H1 (cell line): ENCODE data around the gene FBN3. TPM values are rescaled to one million over a fixed set of nuclear protein-coding genes. Genes with fewer than 3 reads are reported as not detected.

Experiments used
- CTCF ChIA-PET: fragments of 300-600 bp; sonication (Branson Sonifier 250); formaldehyde crosslinking; loops from one replicate; lab custom pipeline; 2021; ENCODE audit not compliant: partially characterized antibody; lab: Charles Lee
- POLR2A ChIA-PET: fragments of 300-600 bp; sonication (Branson Sonifier 250); formaldehyde crosslinking; loops from one replicate; lab custom pipeline; 2021; ENCODE audit warnings: inconsistent platforms; ENCODE audit not compliant: partially characterized antibody; lab: Charles Lee
- DNase-seq, 2 experiments: peaks; one replicate each; pipeline versions ENCODE4 v3.0.0 to v3.0.0-alpha.2; 2010 to 2022; ENCODE audit warnings: low spot score in 2 of 2, low read depth in 1 of 2, mixed read lengths in 1 of 2
- FAIRE-seq: peaks from 2 replicates; lab custom pipeline; 2011; peaks lifted over from hg19 to GRCh38; lab: Jason Lieb, UNC
- H2AFZ ChIP-seq: 2 replicates; pipeline ENCODE4 v1.8.1; 2012; ENCODE audit warnings: low read length, inconsistent platforms
- H2AK5ac ChIP-seq: 2 replicates; pipeline ENCODE4 v1.6.1; 2013; ENCODE audit warnings: low read depth, low read length
- H2BK120ac ChIP-seq: replicated peaks from 2 replicates; pipeline ENCODE3; 2013; ENCODE audit warnings: low read depth, low read length, inconsistent platforms
- H2BK12ac ChIP-seq: 2 replicates; pipeline ENCODE4 v1.6.1; 2013; ENCODE audit warnings: low read depth, low read length
- H2BK15ac ChIP-seq: 2 replicates; pipeline ENCODE4 v1.6.1; 2013; ENCODE audit warnings: low read length
- H2BK20ac ChIP-seq: 2 replicates; pipeline ENCODE4 v1.6.1; 2013; ENCODE audit warnings: low read length
- H2BK5ac ChIP-seq: 2 replicates; pipeline ENCODE4 v1.6.1; 2013; ENCODE audit warnings: low read depth, low read length
- H3K14ac ChIP-seq: 2 replicates; pipeline ENCODE4 v1.6.1; 2013; ENCODE audit warnings: inconsistent platforms; ENCODE audit not compliant: insufficient read length
- H3K18ac ChIP-seq: 2 replicates; pipeline ENCODE4 v1.6.1; 2013; ENCODE audit warnings: low read length; ENCODE audit errors: extremely low read depth
- H3K23ac ChIP-seq: 2 replicates; pipeline ENCODE4 v1.6.1; 2013; ENCODE audit warnings: inconsistent platforms; ENCODE audit not compliant: insufficient read length
- H3K23me2 ChIP-seq: 2 replicates; pipeline ENCODE4 v1.6.1; 2013; ENCODE audit warnings: low read depth, low read length
- H3K27ac ChIP-seq: 2 replicates; pipeline ENCODE4 v1.6.1; 2011; ENCODE audit warnings: low read depth, low read length, inconsistent platforms
- H3K27me3 ChIP-seq, 4 experiments: replicated peaks in 1 of 4; 1 replicate in 1 of 4; 2 replicates in 3 of 4; pipeline versions ENCODE4 v1.6.1 to v1.8.1; 2011 to 2013; ENCODE audit warnings: low read length in 3 of 4, mild to moderate bottlenecking in 3 of 4, inconsistent platforms in 2 of 4, mixed read lengths in 2 of 4, moderate library complexity in 1 of 4; ENCODE audit not compliant: control insufficient read depth in 3 of 4, insufficient read depth in 3 of 4; ENCODE audit errors: extremely low read depth in 1 of 4
- H3K36me3 ChIP-seq, 4 experiments: 2 replicates each; pipeline versions ENCODE4 v1.6.1 to v1.8.1; 2011 to 2013; ENCODE audit warnings: mild to moderate bottlenecking in 4 of 4, low read length in 3 of 4, moderate library complexity in 2 of 4, control low read depth in 1 of 4, inconsistent platforms in 1 of 4; ENCODE audit not compliant: insufficient read depth in 4 of 4, control insufficient read depth in 2 of 4
- H3K4ac ChIP-seq: replicated peaks from 2 replicates; pipeline ENCODE3; 2013; ENCODE audit warnings: low read length, low read depth, mixed read lengths, inconsistent platforms; ENCODE audit not compliant: insufficient read length
- H3K4me1 ChIP-seq, 4 experiments: replicated peaks in 1 of 4; 1 replicate in 1 of 4; 2 replicates in 3 of 4; pipeline versions ENCODE4 v1.6.1 to v1.8.1; 2011 to 2013; ENCODE audit warnings: low read length in 3 of 4, inconsistent platforms in 2 of 4, mixed read lengths in 1 of 4; ENCODE audit not compliant: insufficient read depth in 4 of 4, control insufficient read depth in 3 of 4
- H3K4me2 ChIP-seq, 2 experiments: 2 replicates each; pipeline versions ENCODE4 v1.6.1 to v1.8.1; 2011 to 2013; ENCODE audit warnings: low read depth in 2 of 2, low read length in 2 of 2, control low read depth in 1 of 2, inconsistent platforms in 1 of 2, mild to moderate bottlenecking in 1 of 2; ENCODE audit not compliant: insufficient read depth in 1 of 2
- H3K4me3 ChIP-seq, 4 experiments: fragments of 200-600, 300-600 bp in 1 of 4; sonication (generic), shearing (Covaris generic), sonication (Bioruptor Twin) in 1 of 4; 2 replicates each; pipeline versions ENCODE4 v1.5.1 to v1.8.1; 2011 to 2016; ENCODE audit warnings: low read length in 4 of 4, low read depth in 3 of 4, control low read depth in 2 of 4, inconsistent platforms in 2 of 4, mild to moderate bottlenecking in 2 of 4, mixed read lengths in 1 of 4, moderate library complexity in 1 of 4; ENCODE audit not compliant: insufficient read depth in 2 of 4; ENCODE audit errors: extremely low read depth in 1 of 4
- H3K56ac ChIP-seq: replicated peaks from 2 replicates; pipeline ENCODE3; 2013; ENCODE audit warnings: low read depth, mild to moderate bottlenecking, mixed read lengths, low read length, inconsistent platforms; ENCODE audit not compliant: insufficient read length
- H3K79me1 ChIP-seq: 2 replicates; pipeline ENCODE4 v1.6.1; 2013; ENCODE audit warnings: low read depth, low read length, control low read depth
- H3K79me2 ChIP-seq, 2 experiments: 2 replicates each; pipeline versions ENCODE4 v1.6.1 to v1.8.1; 2012 to 2013; ENCODE audit warnings: low read length in 2 of 2, mild to moderate bottlenecking in 2 of 2, inconsistent platforms in 1 of 2; ENCODE audit not compliant: insufficient read depth in 2 of 2, control insufficient read depth in 1 of 2
- H3K9ac ChIP-seq, 4 experiments: replicated peaks in 1 of 4; 1 replicate in 1 of 4; 2 replicates in 3 of 4; pipeline versions ENCODE4 v1.6.1 to v1.8.1; 2011 to 2013; ENCODE audit warnings: low read depth in 3 of 4, low read length in 3 of 4, control low read depth in 2 of 4, mild to moderate bottlenecking in 2 of 4, moderate library complexity in 2 of 4, inconsistent platforms in 1 of 4; ENCODE audit errors: extremely low read depth in 1 of 4
- H3K9me3 ChIP-seq, 2 experiments: 2 replicates each; pipeline versions ENCODE4 v1.6.1 to v1.8.1; 2012 to 2013; ENCODE audit warnings: mild to moderate bottlenecking in 2 of 2, moderate library complexity in 2 of 2, control low read depth in 1 of 2, inconsistent platforms in 1 of 2, low read depth in 1 of 2, low read length in 1 of 2, mixed read lengths in 1 of 2; ENCODE audit not compliant: insufficient read depth in 2 of 2
- H4K20me1 ChIP-seq, 2 experiments: replicated peaks in 1 of 2; 2 replicates each; pipeline versions ENCODE3 to v1.8.1; 2011 to 2013; ENCODE audit warnings: inconsistent platforms in 2 of 2, low read length in 2 of 2, mild to moderate bottlenecking in 1 of 2; ENCODE audit not compliant: insufficient read depth in 2 of 2, control insufficient read depth in 1 of 2
- H4K5ac ChIP-seq: 2 replicates; pipeline ENCODE4 v1.6.1; 2013; ENCODE audit warnings: low read length, low read depth, mixed read lengths, inconsistent platforms; ENCODE audit not compliant: insufficient read length
- H4K8ac ChIP-seq: 2 replicates; pipeline ENCODE4 v1.8.0; 2013; ENCODE audit warnings: mild to moderate bottlenecking, moderate library complexity, low read length, inconsistent platforms; ENCODE audit not compliant: insufficient read depth; ENCODE audit errors: extremely low read depth
- H4K91ac ChIP-seq: replicated peaks from 2 replicates; pipeline ENCODE3; 2013; ENCODE audit warnings: low read length, mixed read lengths, inconsistent platforms; ENCODE audit not compliant: insufficient read length
- BCL11A ChIP-seq, 2 experiments: IDR thresholded peaks; one replicate each; pipeline ENCODE4 v1.6.1; 2011; ENCODE audit warnings: low read depth in 2 of 2, low read length in 2 of 2, mild to moderate bottlenecking in 2 of 2
- BRCA1 ChIP-seq: IDR thresholded peaks from 2 replicates; pipeline ENCODE4 v1.6.1; 2012; ENCODE audit warnings: low read depth, low read length, improper control_type of control experiment
- CBX8 ChIP-seq: fragments of 300-800, 300-1000 bp; sonication (generic); IDR thresholded peaks from 2 replicates; pipeline ENCODE4 v1.7.1; 2016; ENCODE audit warnings: low read depth, low read length, borderline replicate concordance
- CHD1 ChIP-seq: IDR thresholded peaks from 2 replicates; pipeline ENCODE4 v1.6.1; 2012; ENCODE audit warnings: low read depth, low read length, improper control_type of control experiment
- JUND ChIP-seq: IDR thresholded peaks from 2 replicates; pipeline ENCODE4 v1.6.1; 2011; ENCODE audit warnings: mild to moderate bottlenecking, improper control_type of control experiment, low read length
- NANOG ChIP-seq: IDR thresholded peaks from 2 replicates; pipeline ENCODE4 v1.6.1; 2011; ENCODE audit warnings: low read length, low read depth, mild to moderate bottlenecking, inconsistent platforms; ENCODE audit not compliant: insufficient read depth, poor library complexity, severe bottlenecking
- POU5F1 ChIP-seq: IDR thresholded peaks from 2 replicates; pipeline ENCODE4 v1.6.1; 2011; ENCODE audit warnings: low read depth, mild to moderate bottlenecking, low read length, moderate library complexity
- RFX5 ChIP-seq: IDR thresholded peaks from 2 replicates; pipeline ENCODE4 v1.6.1; 2011; ENCODE audit warnings: low read depth, low read length, improper control_type of control experiment, borderline replicate concordance
- SAP30 ChIP-seq: fragments of 300-600 bp; sonication (generic); IDR thresholded peaks from 2 replicates; pipeline ENCODE4 v1.7.1; 2012; ENCODE audit warnings: low read length, moderate library complexity, mild to moderate bottlenecking, inconsistent platforms; ENCODE audit not compliant: insufficient read depth, insufficient replicate concordance
- SIN3A ChIP-seq, 2 experiments: IDR thresholded peaks in 1 of 2; conservative IDR thresholded peaks in 1 of 2; 2 replicates each; pipeline ENCODE4 v1.6.1; 2011 to 2012; ENCODE audit warnings: low read length in 2 of 2, improper control_type of control experiment in 1 of 2, low read depth in 1 of 2, mild to moderate bottlenecking in 1 of 2
- SUZ12 ChIP-seq: fragments of 200-600 bp; sonication (generic); IDR thresholded peaks from 2 replicates; pipeline ENCODE4 v1.6.1; 2012; ENCODE audit warnings: mild to moderate bottlenecking, inconsistent platforms, low read length, moderate library complexity, mixed read lengths
- TBP ChIP-seq: IDR thresholded peaks from 2 replicates; pipeline ENCODE4 v1.6.1; 2011; ENCODE audit warnings: low read depth, low read length, improper control_type of control experiment
- WGBS, 2 experiments: shearing (Covaris generic) in 1 of 2; methylation state at CpG; one replicate each; pipeline versions ENCODE4 v1.1.6 to v1.1.7; 2013 to 2015; ENCODE audit warnings: low lambda C conversion rate in 2 of 2, mixed read lengths in 2 of 2, inconsistent platforms in 1 of 2, low coverage in 1 of 2, missing lambda C conversion rate in 1 of 2; ENCODE audit not compliant: insufficient replicate concordance in 2 of 2, insufficient coverage in 1 of 2, insufficient read length in 1 of 2; ENCODE audit errors: extremely low coverage in 1 of 2, missing lambda C conversion rate in 1 of 2; 5-methylcytosine and 5-hydroxymethylcytosine counted together
- polyA plus RNA-seq, 7 experiments: library from polyadenylated mRNA; depleted of rRNA in 3 of 7; stranded (reverse) in 5 of 7; unstranded in 2 of 7; fragments of >200 nt in 5 of 7; fragments of 200-250 nt in 2 of 7; gene quantifications; 1 replicate in 5 of 7; 2 replicates in 1 of 7; 4 replicates in 1 of 7; pipeline versions ENCODE4 v1.2.1 to v1.2.3, GENCODE V29; 2011 to 2013; ENCODE audit warnings: missing spikeins in 2 of 7, mixed read lengths in 2 of 7
- total RNA-seq: library from RNA; stranded (reverse); fragmentation: NEBNext Ultra II Directional; extraction: Animal tissue kit (Norgen Biotek cat#: 25700); gene quantifications from 2 replicates; pipeline ENCODE4 v1.2.1, GENCODE V29; 2021
- TF ChIP-seq, protein P1 (sequence below): IDR thresholded peaks from 2 replicates; pipeline ENCODE4 v1.6.1; 2011; ENCODE audit warnings: low read depth, mild to moderate bottlenecking, low read length; ENCODE audit not compliant: insufficient read depth

FBN3 gene
- total and polyA plus RNA-seq, 2 of the 8 experiments (the other 6 are each of a cell fraction or from before 2014, with no cell fraction given): 37.1 to 38.7 TPM

DNA sequence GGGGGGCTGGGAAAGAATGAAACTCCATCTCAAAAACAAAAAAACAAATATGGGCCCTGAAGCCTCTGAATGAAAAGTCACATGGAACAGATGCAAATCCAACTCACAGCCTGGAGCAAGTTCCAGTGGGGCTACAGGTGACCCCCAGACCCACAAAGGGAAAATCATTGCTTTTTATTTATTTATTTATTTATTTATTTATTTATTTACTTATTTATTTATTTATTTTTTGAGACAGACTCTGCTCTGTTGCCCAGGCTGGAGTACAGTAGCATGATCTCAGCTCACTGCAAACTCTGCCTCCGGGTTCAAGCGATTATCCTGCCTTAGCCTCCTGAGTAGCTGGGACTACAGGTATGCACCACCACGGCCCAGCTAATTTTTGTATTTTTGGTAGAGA is 110.2 kb downstream of the FBN3 start:
- no peaks in the 10 kb centered on the region for H3K79me1 ChIP-seq
- H3K27ac ChIP-seq: no peak overlapping the region
- no peak overlapping the region for H3K18ac ChIP-seq
- H3K36me3 ChIP-seq: no peaks in the 10 kb centered on the region
- no peaks in the 10 kb centered on the region for H3K23me2 ChIP-seq
- POLR2A ChIA-PET: interaction anchor here (1.0 to 1.5 kb wide), 2 partner anchors 10 to 21 kb away, joined by 3 to 6 read pairs; no protein-coding TSS in a partner anchor
- H3K4me3 ChIP-seq: no peak overlapping the region
- no peak overlapping the region for H4K91ac ChIP-seq
- no peak for TF ChIP-seq BRCA1
- TF ChIP-seq POU5F1: no peak
- TF ChIP-seq RFX5: no peak
- TF ChIP-seq NANOG: no peak
- no peak for TF ChIP-seq CHD1
- TF ChIP-seq CBX8: no peak
- TF ChIP-seq TBP: no peak
- TF ChIP-seq SAP30: no peak
- TF ChIP-seq, protein P1, sequence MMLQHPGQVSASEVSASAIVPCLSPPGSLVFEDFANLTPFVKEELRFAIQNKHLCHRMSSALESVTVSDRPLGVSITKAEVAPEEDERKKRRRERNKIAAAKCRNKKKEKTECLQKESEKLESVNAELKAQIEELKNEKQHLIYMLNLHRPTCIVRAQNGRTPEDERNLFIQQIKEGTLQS: no peak
- no peak for TF ChIP-seq SUZ12
- no peak for TF ChIP-seq BCL11A (IDR thresholded peaks at IDR 0.05; ENCODE audit: low read depth in 2 of 2, low read length in 2 of 2)
- TF ChIP-seq SIN3A (conservative IDR thresholded peaks at IDR 0.05 in 1 of 2, IDR thresholded peaks at IDR 0.05 in 1 of 2; ENCODE audit: low read depth in 1 of 2, low read length in 2 of 2): no peak
- TF ChIP-seq JUND: no peak
- TF ChIP-seq, all 59 proteins: peak for 0
- Histone ChIP-seq H4K20me1 (no peaks in the 10 kb centered on the region), H4K5ac (no peak overlapping the region), H4K8ac (no peak overlapping the region), H3K14ac (no peak overlapping the region), H2BK120ac (no peak overlapping the region), H3K4me2 (no peak overlapping the region), H3K9ac (no peak overlapping the region), H2AFZ (no peak overlapping the region), H3K27me3 (no peaks in the 10 kb centered on the region; a peak in 1 of 7 replicates), H3K4me1 (peaks cover 0 to 4% (median 3%) of the 10 kb centered on the region in 4 experiments; a peak in 2 of 7 replicates), H3K9me3 (no peaks in the 10 kb centered on the region), H2BK20ac (no peak overlapping the region), H3K23ac (no peak overlapping the region), H2AK5ac (no peak overlapping the region), H2BK12ac (no peak overlapping the region), H3K79me2 (no peaks in the 10 kb centered on the region), H2BK15ac (no peak overlapping the region), H3K4ac (no peak overlapping the region), H2BK5ac (no peak overlapping the region), H3K56ac (no peak overlapping the region)
- no peak for DNase-seq
- FAIRE-seq: no peak
- 77% methylated on average over 3 of the region's 3 CpGs; no CpG with 5 or more reads in 1 of the 2 experiments for WGBS, 2 experiments
- CTCF ChIA-PET: interaction anchor here (1.2 kb wide), 1 partner anchor 37 kb away, joined by 4 read pairs; no protein-coding TSS in a partner anchor
